Spleen (tissue), 11 donors: ENCODE measurements around the gene ATXN7L1. TPM values are rescaled to one million over a fixed set of nuclear protein-coding genes. Genes with fewer than 3 reads are reported as not detected.

Experiments used
- DNase-seq: peaks from one replicate; pipeline ENCODE4 v3.0.0-alpha.2; 2020
- H3K27ac ChIP-seq, 8 donors: fragments of 200-600 bp; sonication (generic) in 7 of 8; 1 replicate in 4 of 8; 2 replicates in 4 of 8; pipeline versions ENCODE4 v1.5.0 to v1.8.0; 2016 to 2021; ENCODE audit warnings: inconsistent platforms in 4 of 8, mild to moderate bottlenecking in 4 of 8, moderate library complexity in 1 of 8
- H3K27me3 ChIP-seq, 7 donors: fragments of 200-600 bp; sonication (generic) in 6 of 7; replicated peaks in 1 of 7; 1 replicate in 4 of 7; 2 replicates in 3 of 7; pipeline versions ENCODE4 v1.5.0 to v1.8.0; 2016 to 2021; ENCODE audit warnings: inconsistent platforms in 3 of 7, mild to moderate bottlenecking in 1 of 7
- H3K36me3 ChIP-seq, 6 donors: fragments of 200-600 bp; sonication (generic) in 5 of 6; 1 replicate in 4 of 6; 2 replicates in 2 of 6; pipeline versions ENCODE4 v1.5.0 to v1.8.0; 2016 to 2021; ENCODE audit warnings: inconsistent platforms in 2 of 6
- H3K4me1 ChIP-seq, 6 donors: fragments of 200-600 bp; sonication (generic) in 5 of 6; 1 replicate in 3 of 6; 2 replicates in 3 of 6; pipeline versions ENCODE4 v1.5.0 to v1.8.0; 2016 to 2021; ENCODE audit warnings: inconsistent platforms in 3 of 6
- H3K4me3 ChIP-seq, 8 donors: fragments of 200-600 bp; sonication (generic) in 7 of 8; 1 replicate in 4 of 8; 2 replicates in 4 of 8; pipeline versions ENCODE4 v1.5.0 to v1.8.0; 2016 to 2021; ENCODE audit warnings: inconsistent platforms in 4 of 8, mild to moderate bottlenecking in 4 of 8, moderate library complexity in 2 of 8
- H3K9me3 ChIP-seq, 8 donors: fragments of 200-600 bp; sonication (generic) in 7 of 8; 1 replicate in 4 of 8; 2 replicates in 4 of 8; pipeline versions ENCODE4 v1.5.0 to v1.8.0; 2016 to 2021; ENCODE audit warnings: inconsistent platforms in 4 of 8
- CTCF ChIP-seq, 11 experiments: fragments of 200-600 bp in 7 of 11; fragments of 450-650 bp in 4 of 11; sonication (generic) in 4 of 11; IDR thresholded peaks in 8 of 11; conservative IDR thresholded peaks in 3 of 11; 1 replicate in 7 of 11; 2 replicates in 4 of 11; pipeline versions ENCODE4 v1.4.0 to v1.8.0; 2016 to 2021; ENCODE audit warnings: antibody characterized with exemption in 11 of 11, inconsistent platforms in 4 of 11, mild to moderate bottlenecking in 1 of 11
- POLR2A ChIP-seq, 3 donors: fragments of 450-650 bp; IDR thresholded peaks; one replicate each; pipeline ENCODE4 v1.5.1; 2017; ENCODE audit warnings: antibody characterized with exemption in 3 of 3, mild to moderate bottlenecking in 1 of 3
- POLR2AphosphoS5 ChIP-seq, 3 donors: sonication (generic); formaldehyde crosslinking; IDR thresholded peaks; one replicate each; pipeline ENCODE4 v1.5.1; 2017; ENCODE audit warnings: antibody characterized with exemption in 3 of 3
- WGBS, 5 donors: extraction: QIAGEN DNeasy Blood & Tissue Kit in 3 of 5; methylation state at CpG; one replicate each; pipeline versions ENCODE4 v1.1.5 to v1.1.7; 2013 to 2018; 5-methylcytosine and 5-hydroxymethylcytosine counted together
- intact Hi-C: fragments of 100-400 bp; cut with DNase I; formaldehyde crosslinking; loops from one replicate; pipeline ENCODE4 v1.15.0; 2023; ENCODE audit warnings: low total_unique reads
- polyA plus RNA-seq, 3 donors: library from polyadenylated mRNA; stranded (reverse); fragments of 200-250 nt; gene quantifications; one replicate each; pipeline ENCODE4 v1.2.1, GENCODE V29; 2013
- total RNA-seq, 7 donors: library from RNA; depleted of rRNA in 3 of 7; stranded (reverse); fragments of >200 nt in 3 of 7; fragmentation: NEBNext Ultra II Directional in 4 of 7; extraction: Animal tissue kit (Norgen Biotek cat#: 25700) in 4 of 7; gene quantifications; one replicate each; pipeline versions ENCODE4 v1.1.0 to v1.2.1, GENCODE V29; 2016 to 2021
- donor health status: healthy with polysubstance abuse.
- donor health status: DM: no; HTN: no; CAD: no; lungs with moderate emphysema.
- donor health status: DM: no; HTN: no; CAD: no.
- donor health status: Bipolar disorder and iron deficiency.
- donor health status: healthy.
- donor health status: DM: no; HTN: no; CAD: no.
- donor health status: DM: yes; HTN: yes; CAD: no.

Gene ATXN7L1
- total and polyA plus RNA-seq, 10 donors: 2.4 to 29.3 (median 18.4) TPM

- H3K4me1 ChIP-seq: peaks cover 0 to 28% (median 12%) of the 10 kb centered on the region in 6 donors
- DNase-seq: no peak
- no peaks in the 10 kb centered on the region for H3K9me3 ChIP-seq
- H3K4me3 ChIP-seq: no peak overlapping the region
- intact Hi-C loops: loop anchor here (5.0 to 10.0 kb wide), 3 partner anchors 223 to 391 kb away; partner anchors contain the start of gene ATXN7L1
- H3K27ac ChIP-seq: no peak overlapping the region
- TF ChIP-seq CTCF (IDR thresholded peaks at IDR 0.05 in 8 of 11, conservative IDR thresholded peaks at IDR 0.05 in 3 of 11) (no peak), POLR2AphosphoS5 (IDR thresholded peaks at IDR 0.05) (no peak)
- no peaks in the 10 kb centered on the region for H3K27me3 ChIP-seq
- WGBS, 5 donors: 91 to 100% (median 97%) methylated on average over 2 of the region's 2 CpGs
- peaks cover 0 to 95% (median 25%) of the 10 kb centered on the region in 6 donors for H3K36me3 ChIP-seq
These were observed 224.6 kb downstream of the ATXN7L1 start for GRCh38 chr7:105651798-105652197.

- H3K27me3 ChIP-seq: no peaks in the 10 kb centered on the region
- H3K4me1 ChIP-seq: peaks cover 0 to 21% (median 9%) of the 10 kb centered on the region in 6 donors
- WGBS, 5 donors: 79 to 98% (median 94%) methylated on average over 2 of the region's 2 CpGs
- H3K36me3 ChIP-seq: peaks cover 0 to 99% (median 22%) of the 10 kb centered on the region in 6 donors
- no peak overlapping the region for H3K27ac ChIP-seq
- TF ChIP-seq POLR2AphosphoS5 (IDR thresholded peaks at IDR 0.05) (no peak), POLR2A (IDR thresholded peaks at IDR 0.05) (no peak), CTCF (IDR thresholded peaks at IDR 0.05 in 8 of 11, conservative IDR thresholded peaks at IDR 0.05 in 3 of 11) (no peak)
- no peak overlapping the region for H3K4me3 ChIP-seq
- no peak for DNase-seq
- intact Hi-C loops: loop anchor here (5.0 to 10.0 kb wide), 3 partner anchors 224 to 392 kb away; partner anchors contain the start of gene ATXN7L1
- H3K9me3 ChIP-seq: no peaks in the 10 kb centered on the region
These were observed 225.9 kb downstream of the ATXN7L1 start for GRCh38 chr7:105650382-105650970.

- no peaks in the 10 kb centered on the region for H3K27me3 ChIP-seq
- no peaks in the 10 kb centered on the region for H3K9me3 ChIP-seq
- 77 to 87% (median 80%) methylated on average over 4 of the region's 4 CpGs for WGBS, 5 donors
- intact Hi-C loops: loop anchor here (5.0 to 10.0 kb wide), 3 partner anchors 225 to 392 kb away; partner anchors contain the start of gene ATXN7L1
- TF ChIP-seq CTCF (IDR thresholded peaks at IDR 0.05 in 8 of 11, conservative IDR thresholded peaks at IDR 0.05 in 3 of 11) (no peak), POLR2A (IDR thresholded peaks at IDR 0.05) (no peak), POLR2AphosphoS5 (IDR thresholded peaks at IDR 0.05) (no peak)
- no peak for DNase-seq
- peaks cover 0 to 21% (median 9%) of the 10 kb centered on the region in 6 donors for H3K4me1 ChIP-seq
- peaks cover 0 to 93% (median 19%) of the 10 kb centered on the region in 6 donors for H3K36me3 ChIP-seq
- no peak overlapping the region for H3K4me3 ChIP-seq
- H3K27ac ChIP-seq: no peak overlapping the region
These were observed 226.5 kb downstream of the ATXN7L1 start for GRCh38 chr7:105649727-105650381.
